Measurements from ENCODE around the gene KITLG.
"Not testable (repeated sequence)": the region's sequence is repeated elsewhere in the genome, so short reads cannot be mapped to it uniquely, and the experiment has no call there.

Gene KITLG

DNA sequence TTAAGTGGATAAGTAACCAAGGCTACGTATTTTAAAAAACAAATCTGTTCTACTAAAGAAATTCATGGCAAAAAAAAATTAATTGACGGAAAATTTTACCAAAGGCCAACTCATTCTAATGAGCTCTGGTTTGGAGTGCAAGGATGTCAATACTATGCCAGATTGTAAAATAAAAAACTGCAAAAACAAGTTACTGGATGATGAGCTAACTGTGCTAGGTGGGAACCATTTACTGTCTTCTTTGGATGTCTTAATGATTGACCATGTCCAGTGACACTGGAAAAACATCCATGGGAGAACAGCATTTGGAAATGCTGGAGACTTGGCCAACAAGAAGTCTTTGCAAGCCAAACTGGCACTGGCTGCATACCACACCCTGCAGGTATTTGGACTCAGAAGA lies 41.6 kb downstream of the KITLG start:
- no peak for TF ChIP-seq ZNF274 (IDR thresholded peaks at IDR 0.05; ENCODE audit: low read depth, low read length)
- no peak overlapping the region for H3K4me3 ChIP-seq (ENCODE audit: low read length)

DNA sequence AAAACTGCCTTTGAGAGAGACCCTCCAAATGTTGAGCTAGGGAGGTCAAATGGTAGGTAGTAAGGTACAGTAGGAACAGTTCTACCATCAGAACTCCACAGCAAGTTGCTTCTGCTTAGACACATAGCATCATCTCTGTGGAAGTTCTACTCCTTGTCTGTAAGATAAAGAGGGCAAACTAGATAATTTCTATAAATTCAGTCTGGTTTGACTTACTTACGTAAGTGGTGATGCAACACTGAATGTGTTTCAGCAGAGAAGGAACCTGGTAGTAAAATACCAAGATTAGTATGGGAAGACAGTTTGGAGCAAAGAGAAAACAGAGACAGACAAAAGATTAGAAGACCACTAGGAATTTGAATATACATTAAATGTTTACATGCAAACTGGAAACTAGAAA lies 42.0 kb downstream of the KITLG start:
- no peak overlapping the region for H3K4me3 ChIP-seq (ENCODE audit: low read length)
- no peak for TF ChIP-seq ZNF274 (IDR thresholded peaks at IDR 0.05; ENCODE audit: low read depth, low read length)

GRCh38 chr12:88530868-88531267 lies 49.4 kb downstream of the KITLG start:
- no peak overlapping the region for H3K4me3 ChIP-seq (ENCODE audit: low read length)
- TF ChIP-seq ZNF274 (IDR thresholded peaks at IDR 0.05; ENCODE audit: low read depth, low read length) = no peak

DNA sequence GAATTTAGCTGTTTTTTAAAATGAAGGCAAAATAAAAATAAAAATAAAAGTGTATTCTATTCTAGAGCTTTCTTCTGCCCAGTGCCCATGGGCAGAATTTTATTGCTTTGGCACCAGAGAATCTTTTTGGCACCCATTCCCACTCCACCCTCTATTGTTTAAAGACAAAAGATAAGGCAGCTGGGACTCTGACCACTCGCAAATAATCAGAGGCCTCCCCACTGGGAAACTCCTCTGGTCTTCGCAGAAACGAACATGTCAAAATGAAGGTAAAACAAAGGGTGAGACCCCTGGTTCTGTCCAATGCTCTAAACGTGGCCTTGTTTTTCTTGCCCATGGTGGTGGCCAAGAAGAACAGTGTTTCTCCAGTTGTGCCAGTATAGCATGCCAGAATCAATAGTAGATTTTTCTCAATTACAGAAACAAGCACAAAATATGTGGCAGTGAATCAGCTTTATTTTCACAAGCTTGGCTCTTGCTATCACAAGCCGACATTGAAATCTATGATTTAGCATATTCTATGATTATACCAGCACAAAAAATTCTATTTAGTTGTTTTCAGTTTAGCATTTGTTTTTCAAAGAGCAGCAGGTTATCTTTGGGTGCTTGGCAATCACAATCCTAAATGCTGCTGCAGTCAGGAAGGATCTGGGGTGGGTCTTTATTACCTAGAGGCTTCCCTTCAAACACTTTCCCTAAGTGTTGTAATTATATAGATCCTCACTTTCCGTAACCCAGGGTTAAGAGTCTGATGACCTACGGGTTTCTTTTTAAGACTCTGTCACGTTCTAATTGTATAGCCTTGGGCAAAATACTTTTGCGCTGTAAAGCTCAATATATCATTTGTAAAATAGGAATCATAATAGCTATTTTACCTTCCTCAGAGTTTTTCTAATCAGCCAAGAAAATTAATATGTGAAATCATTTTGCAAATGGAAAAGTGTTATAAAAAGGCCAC lies 50.5 kb downstream of the KITLG start:
- no peak overlapping the region for H3K4me3 ChIP-seq (ENCODE audit: low read length)

GRCh38 chr12:88522961-88523360 lies 57.3 kb downstream of the KITLG start:
- TF ChIP-seq ZNF274 (IDR thresholded peaks at IDR 0.05; ENCODE audit: low read depth, low read length) = no peak
- H3K4me3 ChIP-seq (ENCODE audit: low read length) = no peak overlapping the region

More for the DNA sequence above, 50.5 kb downstream of the KITLG start:
- no peak for TF ChIP-seq ZNF274 (IDR thresholded peaks at IDR 0.05; ENCODE audit: low read depth, low read length)

DNA sequence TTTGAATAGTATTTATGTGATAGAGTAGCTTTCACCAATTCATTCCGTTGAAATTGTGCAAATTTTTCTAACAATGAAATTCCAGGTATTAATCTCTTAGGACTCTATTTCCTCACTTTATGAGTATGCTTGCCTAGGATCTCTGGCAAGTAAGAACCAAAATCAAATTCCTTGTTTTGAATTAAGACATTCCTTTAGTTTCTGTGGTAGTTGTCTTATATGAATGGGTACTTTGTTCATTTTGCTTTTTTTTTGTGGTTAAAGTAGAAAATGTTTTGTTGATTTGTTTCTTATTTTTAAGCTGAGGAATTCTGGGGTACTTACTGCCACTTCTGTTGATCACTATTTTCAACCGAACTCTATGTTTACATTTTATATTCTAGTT lies 59.8 kb downstream of the KITLG start:
- TF ChIP-seq ZNF274 (IDR thresholded peaks at IDR 0.05; ENCODE audit: low read depth, low read length) = no peak
- H3K4me3 ChIP-seq (ENCODE audit: low read length) = no peak overlapping the region

DNA sequence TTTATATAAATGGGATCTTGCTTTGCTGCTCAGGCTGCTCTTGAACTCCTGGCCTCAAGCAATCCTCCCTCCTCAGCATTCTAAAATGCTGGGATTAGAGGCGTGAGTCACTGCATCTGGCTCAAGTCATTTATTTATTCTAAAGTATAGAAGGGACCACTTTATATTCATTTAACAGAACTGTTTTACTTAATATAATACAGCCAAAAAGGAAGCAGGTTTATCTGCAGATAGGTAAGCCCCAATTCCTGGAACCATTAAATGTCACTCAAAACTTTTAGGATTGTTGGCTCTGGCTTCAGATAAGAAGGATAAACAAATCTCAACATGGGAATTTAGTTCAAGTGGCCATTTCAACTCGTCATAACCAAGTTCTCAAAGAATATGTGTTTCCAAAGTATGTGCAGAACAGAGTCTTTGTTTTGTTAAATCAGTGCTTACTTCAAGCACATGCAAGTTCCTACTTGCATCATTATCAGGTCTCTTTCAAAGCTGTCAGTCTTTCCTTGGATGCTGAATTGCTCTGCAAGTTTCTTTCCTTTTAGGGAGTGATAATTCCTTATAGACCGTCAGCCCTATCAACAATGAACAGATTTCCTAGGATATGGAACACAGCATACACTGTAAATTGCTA lies 60.4 kb downstream of the KITLG start:
- H3K4me3 ChIP-seq (ENCODE audit: low read length) = no peak overlapping the region
- TF ChIP-seq ZNF274 (IDR thresholded peaks at IDR 0.05; ENCODE audit: low read depth, low read length) = no peak

DNA sequence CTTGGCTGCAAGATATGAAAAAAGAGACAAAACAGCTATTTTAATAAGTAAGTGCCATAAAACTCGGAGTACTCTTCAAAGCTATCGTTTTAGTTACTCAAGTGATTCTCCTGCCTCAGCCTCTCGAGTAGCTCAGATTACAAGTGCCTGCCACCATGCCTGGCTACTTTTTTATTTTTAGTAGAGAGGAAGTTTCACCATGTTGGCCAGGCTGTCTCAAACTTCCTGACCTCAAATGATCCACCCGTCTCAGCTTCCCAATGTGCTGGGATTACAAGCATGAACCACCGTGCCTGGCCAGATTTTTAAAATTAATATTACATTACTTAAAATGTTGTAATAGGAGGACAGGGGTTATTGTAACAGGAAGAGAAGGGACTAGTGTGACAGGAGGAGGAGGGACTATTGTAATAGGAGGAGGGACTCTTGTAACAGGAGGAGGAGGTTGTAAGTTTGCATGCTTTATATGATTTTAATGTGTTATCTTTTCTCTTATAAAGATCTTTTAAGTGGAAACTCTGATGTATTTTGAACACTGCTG lies 61.3 kb downstream of the KITLG start:
- H3K4me3 ChIP-seq (ENCODE audit: low read length) = no peak overlapping the region
- TF ChIP-seq ZNF274 (IDR thresholded peaks at IDR 0.05; ENCODE audit: low read depth, low read length) = no peak

- no peak overlapping the region for H3K4me3 ChIP-seq (ENCODE audit: low read length)
- no peak for TF ChIP-seq ZNF274 (IDR thresholded peaks at IDR 0.05; ENCODE audit: low read depth, low read length)
Measured at GRCh38 chr12:88516811-88517210, 63.5 kb downstream of the KITLG start.

DNA sequence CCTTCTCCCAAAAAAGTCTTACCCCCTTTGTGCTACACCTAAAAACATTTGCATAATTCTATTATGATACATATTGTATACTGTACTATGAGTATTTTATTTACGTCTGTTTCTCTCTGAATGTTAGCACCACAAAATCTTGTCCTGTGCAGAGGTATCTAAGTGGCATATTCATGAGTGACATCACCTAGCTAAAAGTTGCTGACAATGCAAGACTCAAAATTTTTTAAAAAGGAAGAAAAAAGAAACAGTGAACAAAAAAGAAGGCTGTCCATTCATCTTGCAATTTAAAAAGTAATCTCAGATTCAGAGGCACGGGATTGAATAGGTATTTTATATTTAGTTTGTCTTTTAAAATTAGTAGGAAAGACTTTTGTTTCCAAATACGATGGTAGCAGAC lies 69.4 kb downstream of the KITLG start:
- TF ChIP-seq ZNF274 (IDR thresholded peaks at IDR 0.05; ENCODE audit: low read depth, low read length) = no peak

DNA sequence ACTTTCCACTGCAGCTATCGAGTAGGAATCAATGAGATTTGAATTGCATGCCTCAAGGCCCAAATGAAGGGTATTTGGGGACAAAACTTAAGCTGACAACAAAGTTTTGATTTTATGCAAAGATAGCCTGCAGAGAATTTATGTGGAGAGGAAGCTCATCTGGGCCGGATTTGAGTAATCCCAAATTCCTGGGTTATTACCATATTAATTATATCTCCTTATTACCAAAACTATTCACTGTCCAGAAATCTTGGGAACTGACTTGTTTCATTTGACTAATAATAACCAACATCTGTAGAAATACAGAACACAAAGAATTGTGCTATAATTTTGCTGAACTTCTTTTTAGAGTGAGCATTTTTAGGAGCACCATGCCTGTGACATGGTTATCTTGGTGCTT lies 70.4 kb downstream of the KITLG start:
- no peak for TF ChIP-seq ZNF274 (IDR thresholded peaks at IDR 0.05; ENCODE audit: low read depth, low read length)
- no peak overlapping the region for H3K4me3 ChIP-seq (ENCODE audit: low read length)

More for the DNA sequence above, 69.4 kb downstream of the KITLG start:
- H3K4me3 ChIP-seq (ENCODE audit: low read length) = no peak overlapping the region

- no peak overlapping the region for H3K4me3 ChIP-seq (ENCODE audit: low read length)
- no peak for TF ChIP-seq ZNF274 (IDR thresholded peaks at IDR 0.05; ENCODE audit: low read depth, low read length)
Measured at GRCh38 chr12:88509347-88509746, 70.9 kb downstream of the KITLG start.

DNA sequence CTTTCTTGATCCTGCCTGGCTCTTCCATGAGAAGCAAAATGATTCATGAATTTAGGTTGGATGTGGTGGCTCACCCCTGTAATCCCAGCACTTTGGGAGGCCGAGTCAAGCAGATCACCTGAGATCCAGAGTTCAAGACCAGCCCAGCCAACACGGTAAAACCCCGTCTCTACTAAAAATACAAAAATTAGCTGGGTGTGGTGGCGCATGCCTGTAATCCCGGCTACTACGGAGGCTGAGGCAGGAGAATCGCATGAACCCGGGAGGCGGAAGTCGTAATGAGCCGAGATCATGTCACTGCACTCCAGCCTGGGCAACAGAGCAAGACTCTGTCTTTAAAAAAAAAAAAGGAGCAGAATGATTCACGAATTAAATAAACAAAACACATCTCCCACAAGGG lies 72.4 kb downstream of the KITLG start:
- not testable (repeated sequence) for H3K4me3 ChIP-seq (ENCODE audit: low read length)

- no peak for TF ChIP-seq ZNF274 (IDR thresholded peaks at IDR 0.05; ENCODE audit: low read depth, low read length)
- no peak overlapping the region for H3K4me3 ChIP-seq (ENCODE audit: low read length)
Measured at GRCh38 chr12:88507270-88507669, 73.0 kb downstream of the KITLG start.

- no peak overlapping the region for H3K4me3 ChIP-seq (ENCODE audit: low read length)
- no peak for TF ChIP-seq ZNF274 (IDR thresholded peaks at IDR 0.05; ENCODE audit: low read depth, low read length)
Measured at GRCh38 chr12:88505696-88506095, 74.6 kb downstream of the KITLG start.
